ENCODE measurements around the gene ERP44. TPM values are rescaled to one million over a fixed set of nuclear protein-coding genes. Genes with fewer than 3 reads are reported as not detected.

Gene ERP44
- total RNA-seq, 1 experiment from 2014 or later = 19.5 TPM

DNA sequence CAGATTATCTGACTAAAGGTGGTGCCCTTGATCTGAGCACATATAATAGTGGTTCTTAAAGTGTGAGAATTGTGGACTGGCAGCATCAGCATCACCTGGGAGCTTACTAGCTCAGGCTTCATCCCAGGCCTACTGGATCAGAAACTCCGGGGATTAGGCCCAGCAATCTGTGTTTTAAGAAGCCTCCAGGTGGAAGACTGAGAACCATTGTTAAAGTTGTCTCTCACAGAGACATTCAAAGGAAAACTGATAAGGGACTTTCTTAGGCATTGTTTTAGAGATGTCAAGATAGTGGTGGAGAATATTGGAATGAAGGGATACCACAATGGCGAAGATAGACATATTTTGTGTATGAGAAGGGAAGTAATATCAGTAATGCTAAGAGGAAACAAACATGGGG is 132.8 kb downstream of the ERP44 start:
- CTCF ChIA-PET = no interaction called here
- intact Hi-C loops (cut with micrococcal nuclease; ENCODE audit: unreplicated experiment) = loop anchor here (2.0 to 10.0 kb wide), 2 partner anchors 59 to 141 kb away; partner anchors contain the start of genes NR4A3 and STX17

DNA sequence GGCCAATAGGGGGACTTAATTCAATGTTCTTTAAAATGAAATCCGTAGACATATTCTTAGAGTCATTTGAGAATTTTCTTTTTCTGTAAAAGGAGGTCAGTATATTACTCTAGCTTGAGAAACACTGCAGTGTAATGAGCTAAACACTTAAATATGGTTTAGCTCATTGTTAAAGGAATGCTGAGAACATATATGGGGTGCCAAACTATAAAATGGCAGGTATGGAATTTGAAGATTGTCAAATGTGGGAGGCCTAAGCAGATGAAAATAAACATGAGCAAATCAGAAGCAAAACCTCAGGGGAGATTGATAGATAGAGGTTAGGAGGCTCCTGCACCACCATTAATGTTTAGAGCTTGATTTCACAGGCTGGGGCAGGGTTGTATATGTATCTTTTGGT is 134.5 kb downstream of the ERP44 start:
- peaks cover 10% of the 10 kb centered on the region for H3K4me1 ChIP-seq (replicated peaks; ENCODE audit: insufficient read depth)
- TF ChIP-seq, protein P1, sequence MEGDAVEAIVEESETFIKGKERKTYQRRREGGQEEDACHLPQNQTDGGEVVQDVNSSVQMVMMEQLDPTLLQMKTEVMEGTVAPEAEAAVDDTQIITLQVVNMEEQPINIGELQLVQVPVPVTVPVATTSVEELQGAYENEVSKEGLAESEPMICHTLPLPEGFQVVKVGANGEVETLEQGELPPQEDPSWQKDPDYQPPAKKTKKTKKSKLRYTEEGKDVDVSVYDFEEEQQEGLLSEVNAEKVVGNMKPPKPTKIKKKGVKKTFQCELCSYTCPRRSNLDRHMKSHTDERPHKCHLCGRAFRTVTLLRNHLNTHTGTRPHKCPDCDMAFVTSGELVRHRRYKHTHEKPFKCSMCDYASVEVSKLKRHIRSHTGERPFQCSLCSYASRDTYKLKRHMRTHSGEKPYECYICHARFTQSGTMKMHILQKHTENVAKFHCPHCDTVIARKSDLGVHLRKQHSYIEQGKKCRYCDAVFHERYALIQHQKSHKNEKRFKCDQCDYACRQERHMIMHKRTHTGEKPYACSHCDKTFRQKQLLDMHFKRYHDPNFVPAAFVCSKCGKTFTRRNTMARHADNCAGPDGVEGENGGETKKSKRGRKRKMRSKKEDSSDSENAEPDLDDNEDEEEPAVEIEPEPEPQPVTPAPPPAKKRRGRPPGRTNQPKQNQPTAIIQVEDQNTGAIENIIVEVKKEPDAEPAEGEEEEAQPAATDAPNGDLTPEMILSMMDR (conservative IDR thresholded peaks at IDR 0.05) = no peak
- no peak for TF ChIP-seq EZH2 (IDR thresholded peaks at IDR 0.05; ENCODE audit: low read depth)
- H2AFZ ChIP-seq = no peak overlapping the region
- no peaks in the 10 kb centered on the region for H3K79me2 ChIP-seq (ENCODE audit: low read depth)
- H3K4me3 ChIP-seq = no peak overlapping the region
- 0 out of 2 replicates have a peak, but pooled peaks cover 10% of the 10 kb centered on the region for H3K36me3 ChIP-seq (ENCODE audit: low read depth)
- ChIA-PET CTCF (no interaction called here), POLR2A (ENCODE audit: unreplicated experiment) (no interaction called here)
- peaks cover 6% of the 10 kb centered on the region; the same call in 1 of the 2 replicates for H3F3A ChIP-seq (ENCODE audit: insufficient read depth, low read depth)
- intact Hi-C loops (cut with micrococcal nuclease; ENCODE audit: unreplicated experiment) = loop anchor here (10.0 kb wide), 1 partner anchor 140 kb away; the partner anchor contains the start of gene NR4A3
- H3K4me2 ChIP-seq = no peak overlapping the region
- BruUV-seq (replicated peaks) = no TSS peak
- H3K9me3 ChIP-seq (ENCODE audit: insufficient read depth, low read depth) = no peaks in the 10 kb centered on the region
- no peaks in the 10 kb centered on the region for H3K9me2 ChIP-seq (ENCODE audit: insufficient read depth)
- DNase-seq = no peak
- H3K27me3 ChIP-seq (ENCODE audit: insufficient read depth, low read depth) = no peaks in the 10 kb centered on the region
- no peak overlapping the region for H3K27ac ChIP-seq
- H4K20me1 ChIP-seq (ENCODE audit: insufficient read depth) = no peaks in the 10 kb centered on the region

More for the DNA sequence above, 132.8 kb downstream of the ERP44 start:
- no peaks in the 10 kb centered on the region for H3K27me3 ChIP-seq (ENCODE audit: insufficient read depth, low read depth)
- H3K4me1 ChIP-seq (replicated peaks; ENCODE audit: insufficient read depth) = peaks cover 10% of the 10 kb centered on the region
- H3K9me3 ChIP-seq (ENCODE audit: insufficient read depth, low read depth) = no peaks in the 10 kb centered on the region
- H2AFZ ChIP-seq = no peak overlapping the region
- TF ChIP-seq, protein P1 (conservative IDR thresholded peaks at IDR 0.05) = no peak
- TF ChIP-seq EZH2 (IDR thresholded peaks at IDR 0.05; ENCODE audit: low read depth) = no peak
- no peak overlapping the region for H3K27ac ChIP-seq
- no peak for DNase-seq
- no peak overlapping the region for H3K4me3 ChIP-seq
- H3F3A ChIP-seq (ENCODE audit: insufficient read depth, low read depth) = peaks cover 6% of the 10 kb centered on the region; the same call in 1 of the 2 replicates
- no TSS peak for BruUV-seq (replicated peaks)
- H3K4me2 ChIP-seq = 0 out of 2 replicates have a peak overlapping the region, but pooled peaks have one; percentile 24
- POLR2A ChIA-PET (ENCODE audit: unreplicated experiment) = interaction anchor here (0.6 kb wide), 1 partner anchor 226 kb away, joined by 3 read pairs; no protein-coding TSS in a partner anchor
- H3K36me3 ChIP-seq (ENCODE audit: low read depth) = 0 out of 2 replicates have a peak, but pooled peaks cover 10% of the 10 kb centered on the region
- no peaks in the 10 kb centered on the region for H3K79me2 ChIP-seq (ENCODE audit: low read depth)
- H3K9me2 ChIP-seq (ENCODE audit: insufficient read depth) = no peaks in the 10 kb centered on the region
- H4K20me1 ChIP-seq (ENCODE audit: insufficient read depth) = no peaks in the 10 kb centered on the region

DNA sequence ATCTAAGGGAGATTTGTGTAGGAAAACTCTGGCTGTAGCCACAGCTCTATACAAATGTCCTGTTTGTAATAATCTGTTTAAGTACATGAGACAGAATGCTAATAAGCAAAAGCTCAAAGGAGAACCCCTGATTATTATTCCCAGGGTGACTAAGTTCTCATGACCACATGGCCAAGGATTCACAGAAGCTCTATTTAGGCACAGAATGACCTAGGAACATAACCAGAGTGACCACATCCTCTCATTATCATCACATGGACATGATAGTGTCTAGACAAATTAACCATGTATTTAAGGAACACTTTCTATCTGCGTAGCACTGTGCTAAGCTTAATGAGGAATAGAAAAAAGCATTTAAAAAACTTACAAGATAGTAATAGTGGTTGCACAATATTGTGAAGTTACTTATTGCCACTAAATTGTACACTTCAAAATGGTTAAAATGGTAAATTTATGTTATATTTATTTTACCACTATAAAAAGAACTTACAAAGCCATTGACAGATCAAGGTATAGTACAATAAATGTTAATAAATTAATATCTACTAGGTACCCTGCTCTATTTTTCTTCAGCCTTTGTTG is 136.0 kb downstream of the ERP44 start:
- Histone ChIP-seq H4K20me1 (ENCODE audit: insufficient read depth) (no peaks in the 10 kb centered on the region), H3K9me2 (ENCODE audit: insufficient read depth) (0 out of 2 replicates have a peak, but pooled peaks cover 4% of the 10 kb centered on the region), H3K79me2 (ENCODE audit: low read depth) (no peaks in the 10 kb centered on the region), H3K4me1 (replicated peaks; ENCODE audit: insufficient read depth) (peaks cover 10% of the 10 kb centered on the region), H3K4me2 (no peak overlapping the region), H3K9me3 (ENCODE audit: insufficient read depth, low read depth) (no peaks in the 10 kb centered on the region), H3F3A (ENCODE audit: insufficient read depth, low read depth) (peaks cover 6% of the 10 kb centered on the region; the same call in 1 of the 2 replicates), H3K27ac (no peak overlapping the region), H3K36me3 (ENCODE audit: low read depth) (0 out of 2 replicates have a peak, but pooled peaks cover 1% of the 10 kb centered on the region), H3K27me3 (ENCODE audit: insufficient read depth, low read depth) (no peaks in the 10 kb centered on the region), H3K4me3 (no peak overlapping the region), H2AFZ (no peak overlapping the region)
- DNase-seq = no peak
- no TSS peak for BruUV-seq (replicated peaks)
- ChIA-PET POLR2A (ENCODE audit: unreplicated experiment) (no interaction called here), CTCF (no interaction called here)
- intact Hi-C loops (cut with micrococcal nuclease; ENCODE audit: unreplicated experiment) = loop anchor here (10.0 kb wide), 1 partner anchor 138 kb away; the partner anchor contains the start of gene NR4A3
- no peak for TF ChIP-seq EZH2 (IDR thresholded peaks at IDR 0.05; ENCODE audit: low read depth)
- TF ChIP-seq, protein P1 (conservative IDR thresholded peaks at IDR 0.05) = no peak

Data from PC-9 (cell line).